ENCODE data around the gene CFAP210.

- TF ChIP-seq CTCF (IDR thresholded peaks at IDR 0.05): no peak
- no peak for TF ChIP-seq POLR2A (IDR thresholded peaks at IDR 0.05)
These were observed 40.6 kb downstream of the CFAP210 start for GRCh38 chr2:169653636-169654035.
